Activated T-cell treated with anti-CD3 and anti-CD28 coated beads for 1 hour (primary cell): ENCODE measurements around the gene PARP16.
"Not testable (repeated sequence)": the region's sequence is repeated elsewhere in the genome, so short reads cannot be mapped to it uniquely, and the experiment has no call there.

Experiments used
- DNase-seq: peaks from one replicate; pipeline ENCODE4 v3.0.0-alpha.2; 2020; ENCODE audit warnings: low read depth

PARP16 gene

GRCh38 chr15:65275728-65276126 is 11.0 kb downstream of the PARP16 start:
- DNase-seq, result no peak

DNA sequence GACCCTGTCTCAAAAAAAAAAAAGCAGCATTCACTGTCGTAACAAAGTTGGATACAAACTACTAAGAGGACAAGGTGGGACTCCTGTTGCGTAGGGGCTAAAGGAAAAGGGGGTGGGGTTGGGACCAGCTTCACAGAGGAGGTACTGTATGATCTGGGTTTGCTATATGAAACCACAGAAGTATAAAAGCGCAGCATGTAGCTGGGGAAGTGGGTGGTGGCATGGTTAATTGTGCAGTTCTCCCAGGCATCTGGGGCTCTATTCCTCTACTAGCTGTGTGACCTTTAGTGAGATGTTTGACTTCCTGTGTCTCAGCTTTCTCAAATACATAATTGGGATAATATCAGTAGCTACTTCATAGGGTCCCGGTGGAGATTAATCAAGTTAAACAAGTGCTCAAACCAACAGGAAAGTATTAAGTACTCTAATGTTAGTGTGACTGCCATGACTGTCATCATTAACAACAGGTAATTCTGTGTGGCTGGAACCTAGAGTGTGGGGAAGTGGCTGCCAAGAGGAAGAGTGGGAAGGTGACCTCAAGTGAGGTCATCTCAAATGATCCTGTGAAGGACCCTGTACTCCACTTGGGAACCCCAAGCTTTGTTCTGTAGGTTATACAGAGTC is 11.5 kb downstream of the PARP16 start:
- no peak for DNase-seq

DNA sequence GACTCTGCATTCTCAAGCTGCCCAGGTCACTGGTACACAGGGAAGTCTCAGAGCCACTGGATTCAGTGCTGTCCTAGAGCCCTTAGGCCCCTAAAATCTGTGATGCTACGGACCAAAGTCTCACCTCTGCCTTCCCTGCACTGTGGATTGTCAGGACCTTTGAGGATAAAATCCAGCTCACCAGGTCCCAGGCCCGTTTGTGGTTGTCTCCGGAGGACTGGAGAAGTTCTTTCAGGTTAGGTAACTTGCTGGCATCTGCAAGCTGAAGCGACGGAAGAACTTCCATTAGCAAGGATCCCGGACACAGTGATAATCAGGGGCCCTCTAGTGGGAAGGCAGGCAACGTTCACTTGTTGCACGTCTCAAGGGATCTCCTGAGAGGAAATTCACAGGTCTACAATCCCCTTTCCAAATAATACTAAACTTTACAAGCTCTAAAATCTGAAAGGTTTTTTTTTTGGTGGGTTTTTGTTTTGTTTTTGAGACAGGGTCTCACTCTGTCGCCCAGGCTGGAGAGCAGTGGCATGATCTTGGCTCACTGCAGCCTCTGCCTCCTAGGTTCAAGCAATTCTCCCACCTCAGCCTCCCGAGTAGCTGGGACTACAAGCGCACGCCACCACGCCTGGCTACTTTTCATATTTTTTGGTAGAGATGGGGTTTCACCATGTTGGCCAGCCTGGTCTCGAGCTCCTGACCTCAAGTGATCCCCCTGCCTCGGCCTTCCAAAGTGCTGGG is 15.7 kb downstream of the PARP16 start:
- not testable (repeated sequence) for DNase-seq

DNA sequence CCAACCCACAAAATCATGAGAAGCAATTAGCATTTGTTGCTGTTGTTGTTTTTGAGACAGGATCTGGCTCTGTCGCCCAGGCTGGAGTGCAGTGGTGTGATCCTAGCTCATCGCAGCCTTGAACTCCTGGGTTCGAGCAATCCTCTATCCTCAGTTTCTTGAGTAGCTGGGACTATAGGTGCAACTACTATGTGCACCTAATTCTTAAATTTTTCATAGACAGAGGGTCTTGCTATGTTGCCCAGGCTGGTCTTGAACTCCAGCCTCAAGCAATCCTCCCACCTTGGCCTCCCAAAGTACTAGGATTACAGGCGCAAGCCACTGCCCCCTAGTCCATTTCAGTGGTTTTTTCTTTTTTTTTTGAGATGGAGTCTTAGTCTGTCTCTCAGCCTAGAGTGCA is 18.3 kb downstream of the PARP16 start:
- no peak for DNase-seq

GRCh38 chr15:65266469-65266868 is 20.2 kb downstream of the PARP16 start:
- no peak for DNase-seq

- DNase-seq, result no peak
These were observed 21.7 kb downstream of the PARP16 start for GRCh38 chr15:65264863-65265430.

GRCh38 chr15:65263313-65263712 is 23.4 kb downstream of the PARP16 start:
- no peak for DNase-seq

GRCh38 chr15:65260968-65261367 is 25.7 kb downstream of the PARP16 start:
- no peak for DNase-seq

DNA sequence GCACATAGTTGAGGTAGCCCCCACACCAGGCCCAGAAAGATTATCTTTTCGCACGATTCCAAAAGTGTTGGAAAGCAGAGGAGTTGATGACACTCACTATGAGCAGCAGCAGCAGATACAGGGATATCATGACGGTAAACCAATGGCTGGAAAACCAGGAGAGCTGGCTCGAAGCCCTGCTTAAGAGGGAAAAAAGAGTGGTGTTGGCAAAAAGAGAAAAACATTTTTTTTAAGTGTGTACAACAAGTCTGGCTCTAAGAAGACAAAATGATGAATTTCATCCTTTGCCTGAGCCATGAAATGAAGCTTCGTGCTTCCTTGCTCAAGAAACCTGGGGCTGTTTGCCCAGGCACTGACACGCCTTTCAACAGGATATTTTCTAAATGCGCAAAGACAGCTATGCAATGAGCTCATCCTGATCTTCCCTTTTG is 27.3 kb downstream of the PARP16 start:
- no peak for DNase-seq

DNA sequence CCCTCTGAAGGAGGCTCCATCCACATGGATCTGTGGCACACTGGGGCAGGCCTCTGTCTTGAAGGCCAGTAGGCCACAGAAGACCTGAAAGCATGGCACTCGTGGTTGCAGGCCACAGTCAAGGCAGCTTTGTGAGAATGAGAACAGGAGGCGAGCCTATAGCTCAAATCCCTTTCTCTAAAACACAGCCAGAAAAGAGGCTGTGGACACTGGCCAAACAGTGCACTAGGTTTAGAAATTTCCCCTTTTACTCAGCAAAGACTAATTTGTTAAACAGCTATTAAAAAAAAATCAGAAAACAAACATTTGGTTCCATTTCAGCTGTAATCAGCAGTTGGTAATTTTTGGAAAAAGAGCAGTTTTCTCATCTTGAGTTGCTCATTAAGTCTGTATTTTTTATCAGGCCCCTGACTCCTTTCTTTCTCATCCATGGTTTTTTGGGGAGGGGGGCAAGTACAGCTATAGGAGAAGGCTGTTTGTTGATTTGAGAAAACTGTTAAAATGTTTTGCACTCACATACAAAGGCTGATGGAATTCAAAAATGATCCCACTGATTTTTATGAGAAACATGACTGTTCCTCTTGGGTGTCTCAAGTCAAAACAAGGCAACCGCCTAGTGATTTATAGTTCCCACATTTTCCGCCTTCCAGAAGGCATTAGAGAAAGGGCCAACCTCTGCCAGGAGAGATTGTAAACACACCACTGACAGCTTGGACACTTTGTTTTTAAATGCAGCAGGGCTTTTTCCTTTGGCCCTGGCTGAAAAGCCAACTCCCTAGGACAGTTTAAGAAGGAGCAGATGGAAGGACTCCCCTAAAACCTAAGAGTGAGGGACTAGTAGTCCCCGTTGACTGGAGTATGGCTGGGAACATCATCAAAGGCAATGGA is 28.1 kb downstream of the PARP16 start:
- no peak for DNase-seq

DNA sequence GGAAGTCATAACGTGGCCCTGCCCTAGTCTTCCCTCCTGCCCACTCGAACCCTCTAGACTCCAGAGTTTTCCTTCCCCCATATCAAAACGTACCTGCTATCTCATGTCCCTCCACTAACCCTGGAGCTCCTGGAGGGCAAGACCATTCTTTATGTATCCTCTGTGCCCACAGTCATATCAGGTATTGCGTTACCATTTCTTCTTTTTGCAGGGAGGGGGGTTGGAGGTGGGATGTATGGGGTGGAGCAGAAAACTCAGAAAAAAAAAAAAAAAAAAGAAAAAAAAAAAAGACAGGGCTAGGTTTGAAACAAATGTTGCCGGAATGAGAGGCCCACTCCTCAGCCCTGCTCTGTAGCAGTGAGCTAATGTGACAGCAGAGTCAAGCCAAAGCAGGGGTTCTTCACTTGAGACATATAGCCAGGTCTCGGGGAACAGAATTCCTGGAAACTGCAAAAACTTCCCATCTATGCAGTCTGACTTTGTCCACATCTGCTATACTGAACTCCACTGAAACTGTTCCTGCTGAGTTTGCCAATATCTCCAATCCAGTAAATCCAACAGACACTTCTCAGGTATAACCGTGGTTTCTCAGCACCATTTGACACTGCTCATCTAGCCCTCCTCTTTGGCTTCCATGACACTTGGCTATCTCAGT is 31.1 kb downstream of the PARP16 start:
- DNase-seq, result no peak

DNA sequence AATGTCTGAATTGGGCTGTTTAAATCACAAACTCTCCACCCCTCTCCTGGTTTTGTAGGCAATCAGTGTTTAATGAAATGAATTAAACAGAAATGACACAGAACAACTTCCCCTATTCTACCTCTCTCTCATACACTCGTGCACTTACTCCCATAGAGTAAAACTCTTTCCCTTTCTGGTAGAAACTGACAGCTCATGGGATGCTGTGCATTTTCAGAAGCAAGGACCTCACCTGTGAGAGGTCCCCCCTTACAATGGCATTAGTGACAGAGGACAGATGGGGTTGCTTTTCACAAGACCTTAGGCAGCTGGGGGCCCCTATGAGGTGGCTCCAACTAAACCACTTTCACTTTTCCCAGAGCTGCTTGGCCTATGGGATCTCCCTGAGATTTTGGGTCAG is 31.9 kb downstream of the PARP16 start:
- no peak for DNase-seq

- DNase-seq, result no peak
These were observed 32.3 kb downstream of the PARP16 start for GRCh38 chr15:65254356-65254755.

- DNase-seq, result no peak
These were observed 37.0 kb downstream of the PARP16 start for GRCh38 chr15:65249641-65250040.

- DNase-seq, result no peak
These were observed 38.0 kb downstream of the PARP16 start for GRCh38 chr15:65248511-65249255.

- no peak for DNase-seq
These were observed 39.7 kb downstream of the PARP16 start for GRCh38 chr15:65246939-65247338.

DNA sequence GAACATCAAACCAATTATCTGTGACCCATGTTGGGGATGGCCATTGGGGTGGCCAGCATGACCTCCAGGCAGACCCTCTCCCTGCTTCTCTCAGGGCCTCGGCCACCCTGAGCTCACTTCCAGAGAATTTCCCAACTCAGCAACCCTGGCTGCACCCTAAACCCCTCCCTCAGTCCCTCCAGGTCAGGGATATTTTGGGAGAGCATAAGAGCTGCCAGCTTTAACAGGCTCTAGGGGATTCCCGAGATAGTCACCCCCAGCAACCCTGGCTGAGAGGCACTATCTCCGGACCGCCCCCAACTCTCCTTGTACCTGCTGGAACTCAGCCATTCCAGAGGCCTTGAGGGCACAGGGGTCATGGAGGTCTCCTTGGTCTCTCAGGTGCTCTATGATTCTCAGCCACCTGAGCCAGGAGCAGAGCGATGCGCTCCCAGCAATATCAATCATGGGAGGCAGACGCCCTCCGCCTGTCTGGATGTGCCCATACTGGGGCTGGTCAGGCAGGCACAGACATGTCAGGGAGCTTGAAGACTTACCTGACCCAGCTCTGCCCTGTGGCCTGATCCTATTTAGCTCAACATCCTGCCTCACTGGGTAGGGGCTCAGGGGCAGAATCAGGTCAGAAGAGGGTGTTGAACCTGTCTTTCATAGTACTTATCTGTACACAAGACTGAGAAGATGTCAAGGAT is 40.5 kb downstream of the PARP16 start:
- no peak for DNase-seq

GRCh38 chr15:65245096-65245856 is 41.4 kb downstream of the PARP16 start:
- DNase-seq, result no peak

GRCh38 chr15:65244638-65245037 is 42.0 kb downstream of the PARP16 start:
- no peak for DNase-seq

- DNase-seq, result not testable (repeated sequence)
These were observed 50.2 kb downstream of the PARP16 start for GRCh38 chr15:65236443-65236842.
